Activated CD4-positive, alpha-beta T cell treated with anti-CD3 and anti-CD28 coated beads, Interleukin-2, amount 10 ng/mL, durations not matched to agents 7 days and 5 days (primary cell): Measurements from ENCODE around the gene TTC33. TPM values are rescaled to one million over a fixed set of nuclear protein-coding genes. Genes with fewer than 3 reads are reported as not detected.

Experiments used
- CTCF ChIA-PET: fragments of 350-600 bp; sonication (Branson Sonifier 250); formaldehyde crosslinking; loops from one replicate; lab custom pipeline; 2021; ENCODE audit warnings: antibody characterized with exemption; lab: Charles Lee
- POLR2A ChIA-PET: fragments of 350-600 bp; sonication (Branson Sonifier 250); formaldehyde crosslinking; loops from one replicate; lab custom pipeline; 2021; ENCODE audit warnings: antibody characterized with exemption; lab: Charles Lee
- DNase-seq: peaks from one replicate; pipeline ENCODE4 v3.0.0-alpha.2; 2020
- H3K27ac Mint-ChIP-seq: one replicate; pipeline ENCODE4 v1.8.0; 2021; ENCODE audit warnings: mild to moderate bottlenecking, moderate library complexity, mixed read lengths
- H3K27me3 Mint-ChIP-seq: one replicate; pipeline ENCODE4 v1.8.0; 2021; ENCODE audit warnings: mixed read lengths
- H3K36me3 Mint-ChIP-seq: one replicate; pipeline ENCODE4 v1.8.0; 2021; ENCODE audit warnings: low read depth, mixed read lengths
- H3K4me1 Mint-ChIP-seq: one replicate; pipeline ENCODE4 v1.8.0; 2021; ENCODE audit warnings: mixed read lengths
- H3K4me3 Mint-ChIP-seq: one replicate; pipeline ENCODE4 v1.8.0; 2021; ENCODE audit warnings: mild to moderate bottlenecking, moderate library complexity, mixed read lengths
- H3K9me3 Mint-ChIP-seq: one replicate; pipeline ENCODE4 v1.8.0; 2021; ENCODE audit warnings: mixed read lengths
- total RNA-seq, 2 experiments: library from RNA; stranded (reverse); gene quantifications; one replicate each; pipeline ENCODE4 v1.2.3, GENCODE V29; 2021

Gene TTC33
- total RNA-seq, 2 experiments from 2014 or later = 16.2 to 16.8 TPM

DNA sequence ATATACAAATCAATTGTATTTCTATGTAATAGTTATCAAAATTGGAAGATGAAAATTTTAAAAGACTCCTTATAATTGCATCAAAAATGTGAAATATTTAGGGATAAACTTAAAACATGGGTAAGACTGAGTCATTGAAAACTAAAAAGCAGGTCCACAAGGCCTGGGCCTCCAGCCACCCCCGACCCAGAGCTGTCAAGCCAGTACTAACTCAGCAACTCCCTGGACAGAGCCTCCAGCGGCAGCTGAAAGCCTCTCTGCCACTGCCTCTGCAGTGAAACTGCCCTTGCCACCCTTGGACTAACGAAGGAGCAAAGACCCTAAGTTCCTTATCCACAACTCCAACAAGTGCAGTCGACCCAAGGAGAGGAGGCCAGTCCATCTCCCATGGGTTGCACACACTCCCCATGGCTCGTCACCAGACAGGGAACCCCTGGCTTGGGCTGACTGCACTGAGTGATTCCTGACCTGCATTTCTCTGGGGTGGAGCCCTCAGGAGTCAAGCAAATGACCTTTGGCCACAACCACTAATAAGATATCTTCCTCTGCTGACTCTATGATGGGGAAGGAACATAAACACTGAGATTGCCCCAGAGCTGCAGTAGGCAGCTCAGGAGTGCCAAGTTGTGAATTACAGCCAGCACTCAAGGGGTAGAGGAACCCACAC lies 55.5 kb downstream of the TTC33 start:
- Mint-ChIP-seq H3K27ac (no peak overlapping the region), H3K36me3 (peaks cover 70% of the 10 kb centered on the region), H3K4me1 (peaks cover 1% of the 10 kb centered on the region), H3K4me3 (no peak overlapping the region), H3K27me3 (no peaks in the 10 kb centered on the region), H3K9me3 (peaks cover 37% of the 10 kb centered on the region)
- CTCF ChIA-PET = no interaction called here
- DNase-seq = no peak
- POLR2A ChIA-PET = no interaction called here

- CTCF ChIA-PET = no interaction called here
- POLR2A ChIA-PET = no interaction called here
- Mint-ChIP-seq H3K9me3 (no peaks in the 10 kb centered on the region), H3K4me3 (no peak overlapping the region), H3K4me1 (peaks cover 16% of the 10 kb centered on the region), H3K27me3 (no peaks in the 10 kb centered on the region), H3K36me3 (peaks cover 70% of the 10 kb centered on the region), H3K27ac (no peak overlapping the region)
- DNase-seq = no peak
These were observed 61.3 kb downstream of the TTC33 start for GRCh38 chr5:40694433-40694832.

DNA sequence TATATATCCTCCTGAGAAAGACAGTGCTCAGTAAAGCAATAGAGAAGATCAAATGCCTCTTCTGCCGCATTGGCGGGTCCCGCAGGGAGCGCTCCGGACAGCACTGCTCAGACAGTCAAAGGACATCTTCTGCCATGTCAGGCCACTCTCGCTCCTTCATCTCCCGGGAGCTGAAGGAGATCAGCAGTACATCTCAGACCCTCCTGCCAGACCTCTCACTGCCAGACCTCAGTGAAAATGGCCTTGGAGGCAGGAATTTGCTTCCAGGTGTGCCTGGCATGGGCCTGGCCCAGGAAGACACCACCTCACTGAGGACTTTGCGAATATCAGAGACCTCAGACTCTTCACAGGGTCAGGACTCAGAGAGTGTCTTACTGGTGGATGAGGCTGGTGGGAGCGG lies 63.9 kb downstream of the TTC33 start:
- peaks cover 76% of the 10 kb centered on the region for H3K36me3 Mint-ChIP-seq
- no peak overlapping the region for H3K27ac Mint-ChIP-seq
- H3K27me3 Mint-ChIP-seq = no peaks in the 10 kb centered on the region
- no peak for DNase-seq
- CTCF ChIA-PET = interaction anchor here (1.0 kb wide), 2 partner anchors 9 to 744 kb away, joined by 3 read pairs; no protein-coding TSS in a partner anchor
- no peak overlapping the region for H3K4me3 Mint-ChIP-seq
- POLR2A ChIA-PET = no interaction called here
- H3K9me3 Mint-ChIP-seq = no peaks in the 10 kb centered on the region
- peaks cover 40% of the 10 kb centered on the region for H3K4me1 Mint-ChIP-seq

- Mint-ChIP-seq H3K27me3 (no peaks in the 10 kb centered on the region), H3K4me3 (no peak overlapping the region), H3K9me3 (no peaks in the 10 kb centered on the region), H3K4me1 (peaks cover 54% of the 10 kb centered on the region), H3K27ac (peak overlapping the region; percentile 41), H3K36me3 (peaks cover 78% of the 10 kb centered on the region)
- POLR2A ChIA-PET = no interaction called here
- CTCF ChIA-PET = interaction anchor here (1.1 to 1.9 kb wide), 5 partner anchors 13 to 741 kb away, joined by 3 to 4 read pairs (median 3); no protein-coding TSS in a partner anchor
- no peak for DNase-seq
These were observed 65.5 kb downstream of the TTC33 start for GRCh38 chr5:40690267-40690666.

GRCh38 chr5:40689438-40689837 lies 66.3 kb downstream of the TTC33 start:
- H3K27ac Mint-ChIP-seq = peak overlapping the region; percentile 37
- CTCF ChIA-PET = interaction anchor here (0.5 to 1.9 kb wide), 7 partner anchors 16 to 741 kb away, joined by 3 to 5 read pairs (median 3); no protein-coding TSS in a partner anchor
- H3K4me1 Mint-ChIP-seq = peaks cover 57% of the 10 kb centered on the region
- no peaks in the 10 kb centered on the region for H3K27me3 Mint-ChIP-seq
- no peaks in the 10 kb centered on the region for H3K9me3 Mint-ChIP-seq
- peaks cover 78% of the 10 kb centered on the region for H3K36me3 Mint-ChIP-seq
- H3K4me3 Mint-ChIP-seq = no peak overlapping the region
- POLR2A ChIA-PET = interaction anchor here (0.5 kb wide), 1 partner anchor 84 kb away, joined by 3 read pairs; no protein-coding TSS in a partner anchor
- DNase-seq = no peak

- POLR2A ChIA-PET = interaction anchor here (0.5 kb wide), 1 partner anchor 84 kb away, joined by 3 read pairs; no protein-coding TSS in a partner anchor
- Mint-ChIP-seq H3K4me3 (peak overlapping the region; percentile 19), H3K27me3 (no peaks in the 10 kb centered on the region), H3K36me3 (peaks cover 78% of the 10 kb centered on the region), H3K27ac (peak overlapping the region; percentile 81), H3K9me3 (no peaks in the 10 kb centered on the region), H3K4me1 (peaks cover 60% of the 10 kb centered on the region)
- no peak for DNase-seq
- CTCF ChIA-PET = interaction anchor here (0.5 to 1.9 kb wide), 6 partner anchors 26 to 740 kb away, joined by 3 to 5 read pairs (median 3); no protein-coding TSS in a partner anchor
These were observed 66.8 kb downstream of the TTC33 start for GRCh38 chr5:40688996-40689395.

- peak overlapping the region; percentile 81 for H3K27ac Mint-ChIP-seq
- ChIA-PET POLR2A (no interaction called here), CTCF (interaction anchor here (1.2 to 1.9 kb wide), 2 partner anchors 26 to 739 kb away, joined by 3 to 4 read pairs; no protein-coding TSS in a partner anchor)
- DNase-seq = peak; percentile 92
- peaks cover 80% of the 10 kb centered on the region for H3K36me3 Mint-ChIP-seq
- H3K9me3 Mint-ChIP-seq = no peaks in the 10 kb centered on the region
- H3K4me3 Mint-ChIP-seq = peak overlapping the region; percentile 92
- H3K4me1 Mint-ChIP-seq = peaks cover 64% of the 10 kb centered on the region
- no peaks in the 10 kb centered on the region for H3K27me3 Mint-ChIP-seq
These were observed 67.5 kb downstream of the TTC33 start for GRCh38 chr5:40688127-40688761.

GRCh38 chr5:40687321-40687720 lies 68.4 kb downstream of the TTC33 start:
- ChIA-PET POLR2A (no interaction called here), CTCF (no interaction called here)
- H3K27me3 Mint-ChIP-seq = no peaks in the 10 kb centered on the region
- peaks cover 84% of the 10 kb centered on the region for H3K36me3 Mint-ChIP-seq
- H3K4me1 Mint-ChIP-seq = peaks cover 62% of the 10 kb centered on the region
- peak overlapping the region; percentile 92 for H3K4me3 Mint-ChIP-seq
- H3K9me3 Mint-ChIP-seq = no peaks in the 10 kb centered on the region
- H3K27ac Mint-ChIP-seq = peak overlapping the region; percentile 81
- no peak for DNase-seq

- ChIA-PET CTCF (interaction anchor here (0.5 to 1.9 kb wide), 11 partner anchors 16 to 972 kb away, joined by 3 to 7 read pairs (median 3); no protein-coding TSS in a partner anchor), POLR2A (interaction anchor here (1.1 kb wide), 1 partner anchor 276 kb away, joined by 3 read pairs; no protein-coding TSS in a partner anchor)
- Mint-ChIP-seq H3K9me3 (no peaks in the 10 kb centered on the region), H3K4me3 (peak overlapping the region; percentile 92), H3K27ac (peak overlapping the region; percentile 75), H3K4me1 (peaks cover 58% of the 10 kb centered on the region), H3K36me3 (peaks cover 84% of the 10 kb centered on the region), H3K27me3 (no peaks in the 10 kb centered on the region)
- no peak for DNase-seq
These were observed 69.7 kb downstream of the TTC33 start for GRCh38 chr5:40685976-40686486.

- no peak for DNase-seq
- Mint-ChIP-seq H3K27me3 (no peaks in the 10 kb centered on the region), H3K4me3 (peak overlapping the region; percentile 92), H3K36me3 (peaks cover 86% of the 10 kb centered on the region), H3K9me3 (no peaks in the 10 kb centered on the region), H3K4me1 (peaks cover 53% of the 10 kb centered on the region), H3K27ac (peak overlapping the region; percentile 75)
- CTCF ChIA-PET = interaction anchor here (0.9 to 1.9 kb wide), 6 partner anchors 15 to 971 kb away, joined by 3 to 7 read pairs (median 4); no protein-coding TSS in a partner anchor
- POLR2A ChIA-PET = no interaction called here
These were observed 70.6 kb downstream of the TTC33 start for GRCh38 chr5:40685193-40685592.

- H3K4me3 Mint-ChIP-seq = peak overlapping the region; percentile 92
- no peaks in the 10 kb centered on the region for H3K9me3 Mint-ChIP-seq
- CTCF ChIA-PET = interaction anchor here (0.8 to 0.9 kb wide), 5 partner anchors 42 to 298 kb away, joined by 3 to 7 read pairs (median 3); no protein-coding TSS in a partner anchor
- no peaks in the 10 kb centered on the region for H3K27me3 Mint-ChIP-seq
- peaks cover 77% of the 10 kb centered on the region for H3K36me3 Mint-ChIP-seq
- H3K4me1 Mint-ChIP-seq = peaks cover 46% of the 10 kb centered on the region
- H3K27ac Mint-ChIP-seq = peak overlapping the region; percentile 95
- no peak for DNase-seq
- POLR2A ChIA-PET = no interaction called here
These were observed 72.5 kb downstream of the TTC33 start for GRCh38 chr5:40683305-40683704.

DNA sequence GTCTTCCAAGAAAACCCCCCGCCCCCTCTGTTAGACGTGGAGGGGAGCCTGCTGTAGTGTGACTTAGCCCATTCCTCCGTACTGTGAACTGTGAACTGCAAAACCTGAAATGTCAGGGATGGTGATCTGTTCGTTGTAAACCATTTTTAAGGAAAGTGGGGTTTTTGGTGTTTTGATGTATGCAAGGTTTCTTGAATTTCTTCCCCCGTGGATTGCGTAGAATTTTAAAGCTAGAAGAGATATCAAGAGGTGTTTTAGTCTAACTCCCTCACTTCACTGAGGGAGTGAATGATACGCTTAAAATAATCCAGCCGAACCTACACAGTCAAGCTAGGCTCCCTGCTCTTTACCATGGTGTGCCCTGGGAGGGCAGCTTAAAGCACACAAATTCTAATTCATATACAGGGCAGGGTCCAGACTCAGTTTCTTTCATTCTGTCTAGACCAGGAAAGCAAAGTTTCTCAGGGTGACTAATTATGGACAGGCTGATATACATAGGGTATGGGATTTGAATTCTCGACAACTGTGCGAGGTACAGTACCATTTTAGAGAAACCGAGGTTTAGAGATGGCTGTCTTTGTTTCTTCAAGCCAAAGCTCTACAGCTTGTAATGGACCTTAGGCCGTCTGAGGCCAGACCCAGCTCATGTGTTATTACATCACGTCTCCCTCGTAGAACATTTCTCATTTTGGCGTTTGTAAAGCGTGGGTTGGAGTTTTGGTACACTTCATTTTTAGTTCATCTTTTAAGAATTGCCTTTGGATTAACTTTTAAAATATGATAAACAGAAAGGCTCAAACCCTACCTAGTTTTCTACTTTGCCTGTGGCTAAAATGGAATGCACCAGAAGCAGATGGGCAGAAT lies 73.4 kb downstream of the TTC33 start:
- ChIA-PET POLR2A (interaction anchor here (0.9 kb wide), 1 partner anchor 276 kb away, joined by 5 read pairs; no protein-coding TSS in a partner anchor), CTCF (interaction anchor here (0.7 to 3.1 kb wide), 5 partner anchors 9 to 405 kb away, joined by 3 to 13 read pairs (median 6); no protein-coding TSS in a partner anchor)
- H3K27ac Mint-ChIP-seq = peak overlapping the region; percentile 95
- H3K27me3 Mint-ChIP-seq = no peaks in the 10 kb centered on the region
- peak overlapping the region; percentile 92 for H3K4me3 Mint-ChIP-seq
- DNase-seq = no peak
- peaks cover 68% of the 10 kb centered on the region for H3K36me3 Mint-ChIP-seq
- H3K4me1 Mint-ChIP-seq = peaks cover 43% of the 10 kb centered on the region
- no peaks in the 10 kb centered on the region for H3K9me3 Mint-ChIP-seq
